Type B pancreatic cell (in vitro differentiated cells): ENCODE results near the gene CDK14. TPM values are rescaled to one million over a fixed set of nuclear protein-coding genes. Genes with fewer than 3 reads are reported as not detected.

Experiments
- DNase-seq: peaks from one replicate; pipeline ENCODE4 v3.0.0; 2021; ENCODE audit warnings: mixed read lengths; ENCODE audit not compliant: unreplicated experiment; ENCODE audit errors: extremely low spot score
- H3K27ac Mint-ChIP-seq: 2 replicates; pipeline ENCODE4 v1.8.0; 2021; ENCODE audit warnings: mild to moderate bottlenecking, mixed read lengths
- H3K27me3 Mint-ChIP-seq: 2 replicates; pipeline ENCODE4 v1.8.0; 2021; ENCODE audit warnings: mixed read lengths
- H3K36me3 Mint-ChIP-seq: 2 replicates; pipeline ENCODE4 v1.8.0; 2021; ENCODE audit warnings: mixed read lengths
- H3K4me1 Mint-ChIP-seq: one replicate; pipeline ENCODE4 v1.8.0; 2021; ENCODE audit warnings: mixed read lengths; ENCODE audit not compliant: unreplicated experiment
- H3K4me3 Mint-ChIP-seq: 2 replicates; pipeline ENCODE4 v1.8.0; 2021; ENCODE audit warnings: mild to moderate bottlenecking, mixed read lengths
- H3K9me3 Mint-ChIP-seq: 2 replicates; pipeline ENCODE4 v1.8.0; 2021; ENCODE audit warnings: mixed read lengths
- CTCF ChIP-seq: fragments of 200-600 bp; sonication (generic); conservative IDR thresholded peaks from 2 replicates; pipeline ENCODE4 v1.5.0; 2021; ENCODE audit warnings: antibody characterized with exemption, mild to moderate bottlenecking
- total RNA-seq: library from RNA; stranded (reverse); gene quantifications from 2 replicates; pipeline ENCODE4 v1.2.1, GENCODE V29; 2021; ENCODE audit warnings: low replicate concordance

The CDK14 gene
- total RNA-seq, 1 donor from 2014 or later, result 43.5 TPM

GRCh38 chr7:90708841-90709317 lies 112.8 kb downstream of the CDK14 start:
- Mint-ChIP-seq H3K27me3 (no peaks in the 10 kb centered on the region), H3K36me3 (no peaks in the 10 kb centered on the region), H3K4me1 (peaks cover 33% of the 10 kb centered on the region), H3K4me3 (no peak overlapping the region), H3K9me3 (no peaks in the 10 kb centered on the region), H3K27ac (no peak overlapping the region)
- no peak for DNase-seq
- TF ChIP-seq CTCF, result peak; percentile 74

DNA sequence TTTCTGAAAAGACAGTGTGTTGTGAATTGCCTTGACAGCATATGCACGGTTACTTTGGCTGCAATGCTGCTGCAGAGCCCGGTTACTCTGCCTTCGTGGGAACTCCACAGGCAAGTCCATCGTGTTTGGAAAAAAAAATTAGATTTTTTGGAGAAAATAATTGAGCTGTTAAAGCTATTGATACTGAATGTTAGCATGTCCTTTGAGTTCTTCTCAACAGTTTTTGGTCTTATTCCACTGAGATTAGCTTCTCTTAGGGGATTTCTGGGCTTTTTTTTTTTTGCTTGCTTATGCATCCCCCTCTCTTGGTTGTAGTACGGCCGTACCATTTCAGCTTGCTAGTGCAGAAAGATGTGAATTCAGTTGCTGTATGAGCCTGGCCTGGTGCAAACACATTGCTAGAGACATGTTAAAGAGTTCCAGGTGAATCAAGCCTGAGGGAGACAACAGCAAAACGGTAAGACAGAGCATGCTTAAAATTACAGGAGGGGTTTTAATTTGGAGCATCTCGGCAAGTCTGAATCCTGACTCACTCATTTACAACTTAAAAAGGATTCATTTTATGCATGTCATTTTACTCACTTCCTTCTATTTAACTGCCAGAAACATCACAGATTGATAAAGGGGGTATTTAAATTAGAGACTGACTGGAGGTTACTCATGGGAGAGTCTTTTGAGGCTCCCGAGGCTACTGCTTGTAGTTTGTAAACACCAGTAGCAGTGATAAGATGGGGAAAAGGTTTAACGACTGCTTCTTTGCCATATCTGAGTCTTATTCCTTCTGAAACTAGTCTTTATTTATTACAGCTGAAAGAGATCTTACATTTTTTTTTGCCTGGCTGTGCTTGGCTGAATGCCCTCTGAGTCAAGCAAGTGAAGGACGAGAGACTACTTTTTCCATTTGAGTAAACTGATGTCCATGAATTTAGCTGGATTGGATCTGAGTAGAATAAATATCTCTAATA lies 113.7 kb downstream of the CDK14 start:
- Mint-ChIP-seq H3K27me3 (no peaks in the 10 kb centered on the region), H3K4me3 (peak overlapping the region; percentile 27), H3K27ac (peak overlapping the region; percentile 33), H3K9me3 (no peaks in the 10 kb centered on the region), H3K36me3 (no peaks in the 10 kb centered on the region), H3K4me1 (peaks cover 33% of the 10 kb centered on the region)
- no peak for DNase-seq
- TF ChIP-seq CTCF, result no peak

DNA sequence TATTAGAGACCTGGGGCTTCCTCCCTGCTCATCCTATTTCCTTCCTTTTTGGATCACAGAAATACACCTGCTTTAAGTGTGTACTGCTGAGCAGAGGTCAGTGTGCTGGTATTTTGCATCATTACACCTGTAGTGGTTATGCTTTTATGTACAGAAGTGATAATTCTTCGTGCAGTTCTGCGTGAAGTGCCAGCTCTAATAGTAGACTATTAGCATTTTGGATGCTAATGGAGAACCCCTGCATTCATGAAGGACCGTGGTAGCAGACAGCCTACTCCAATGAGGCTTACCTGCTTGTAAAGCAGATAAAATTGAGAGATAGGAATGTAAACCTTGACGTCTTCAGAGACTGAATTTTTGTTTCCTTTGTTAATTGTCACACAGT lies 114.3 kb downstream of the CDK14 start:
- Mint-ChIP-seq H3K4me1 (peaks cover 30% of the 10 kb centered on the region), H3K36me3 (no peaks in the 10 kb centered on the region), H3K9me3 (no peaks in the 10 kb centered on the region), H3K4me3 (peak overlapping the region; percentile 27), H3K27me3 (no peaks in the 10 kb centered on the region), H3K27ac (peak overlapping the region; percentile 33)
- TF ChIP-seq CTCF, result no peak
- no peak for DNase-seq

DNA sequence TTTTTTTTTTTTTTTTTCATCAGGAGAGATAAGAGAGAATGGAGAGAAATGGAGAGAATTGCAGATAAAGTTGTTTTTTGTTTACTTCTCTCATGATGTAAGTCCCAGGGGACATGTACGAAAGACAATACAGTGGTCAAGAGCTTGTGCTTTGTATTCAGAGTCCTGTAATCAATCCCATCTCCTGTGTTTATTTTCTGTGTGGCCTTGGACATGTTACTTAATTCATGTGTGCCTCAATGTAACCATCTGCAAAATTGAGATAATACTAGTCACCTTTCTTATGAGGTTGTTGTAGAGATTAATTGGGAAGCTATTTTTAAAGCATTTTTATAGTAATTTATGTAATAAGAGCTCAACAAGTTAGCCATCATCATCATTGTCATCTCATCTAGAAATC lies 117.5 kb downstream of the CDK14 start:
- TF ChIP-seq CTCF, result no peak
- no peak for DNase-seq
- H3K4me1 Mint-ChIP-seq, result peaks cover 26% of the 10 kb centered on the region
- H3K9me3 Mint-ChIP-seq, result no peaks in the 10 kb centered on the region
- H3K36me3 Mint-ChIP-seq, result no peaks in the 10 kb centered on the region
- H3K4me3 Mint-ChIP-seq, result no peak overlapping the region
- no peaks in the 10 kb centered on the region for H3K27me3 Mint-ChIP-seq
- H3K27ac Mint-ChIP-seq, result no peak overlapping the region

DNA sequence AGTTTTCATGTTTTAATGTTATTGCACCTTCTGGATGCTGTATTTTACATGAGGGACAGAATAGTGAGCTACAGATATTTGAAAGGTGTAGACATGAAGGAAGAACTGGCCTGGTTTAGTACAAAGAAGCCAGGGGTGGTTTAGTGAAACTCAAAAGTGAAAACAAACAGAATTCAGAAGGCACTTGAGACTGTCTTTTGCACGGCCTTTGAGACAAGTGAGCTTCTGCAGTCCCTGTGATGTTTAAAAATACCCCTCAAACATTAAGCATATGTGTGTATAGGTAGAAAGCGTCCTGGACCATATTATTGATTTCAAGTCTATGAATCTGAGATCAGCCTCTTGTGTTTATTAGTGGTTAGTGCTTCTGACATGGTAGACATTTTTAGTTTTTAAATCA lies 118.9 kb downstream of the CDK14 start:
- no peak overlapping the region for H3K4me3 Mint-ChIP-seq
- no peaks in the 10 kb centered on the region for H3K36me3 Mint-ChIP-seq
- H3K27ac Mint-ChIP-seq, result no peak overlapping the region
- peaks cover 19% of the 10 kb centered on the region for H3K4me1 Mint-ChIP-seq
- H3K27me3 Mint-ChIP-seq, result no peaks in the 10 kb centered on the region
- DNase-seq, result no peak
- H3K9me3 Mint-ChIP-seq, result no peaks in the 10 kb centered on the region
- TF ChIP-seq CTCF, result no peak
